HG02798 (cell line): Measurements from ENCODE around the gene MAN1A1.
A peak's percentile ranks its signal among the peaks of the same experiment; 100 is the strongest.
"Not testable (repeated sequence)": the region's sequence is repeated elsewhere in the genome, so short reads cannot be mapped to it uniquely, and the experiment has no call there.

ENCODE experiments used
- ATAC-seq: cut with Tn5 transposase; IDR thresholded peaks from one replicate; pipeline ENCODE4 v1.9.1; 2021; ENCODE audit warnings: mild to moderate bottlenecking; ENCODE audit not compliant: unreplicated experiment, poor library complexity

MAN1A1 gene

DNA sequence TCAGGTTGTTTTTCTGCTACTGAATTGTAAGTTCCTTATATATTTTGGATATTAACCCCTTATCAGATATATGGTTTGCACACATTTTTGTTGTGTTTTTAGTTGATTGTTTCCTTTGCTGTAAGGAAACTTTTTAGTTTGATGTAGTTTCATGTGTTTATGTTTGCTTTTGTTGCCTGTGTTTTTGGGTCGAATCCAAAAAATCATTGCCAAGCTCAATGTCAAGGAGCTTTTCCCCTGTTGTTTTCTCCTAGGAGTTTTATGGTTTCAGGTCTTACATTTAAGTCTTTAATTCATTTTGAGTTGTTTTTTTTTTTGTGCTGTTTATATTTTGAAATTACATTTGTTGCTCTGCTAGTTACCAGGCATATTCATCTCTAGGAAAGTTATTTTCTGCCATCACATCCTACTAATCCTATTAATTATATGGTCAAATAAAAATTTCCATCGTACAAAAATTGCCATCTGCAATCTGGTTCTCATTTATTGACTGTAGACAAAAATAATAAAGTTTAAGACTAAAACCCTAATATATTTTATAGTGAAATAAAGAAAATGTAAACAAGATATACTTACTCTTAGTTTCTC is 167.3 kb downstream of the MAN1A1 start:
- no peak for ATAC-seq

DNA sequence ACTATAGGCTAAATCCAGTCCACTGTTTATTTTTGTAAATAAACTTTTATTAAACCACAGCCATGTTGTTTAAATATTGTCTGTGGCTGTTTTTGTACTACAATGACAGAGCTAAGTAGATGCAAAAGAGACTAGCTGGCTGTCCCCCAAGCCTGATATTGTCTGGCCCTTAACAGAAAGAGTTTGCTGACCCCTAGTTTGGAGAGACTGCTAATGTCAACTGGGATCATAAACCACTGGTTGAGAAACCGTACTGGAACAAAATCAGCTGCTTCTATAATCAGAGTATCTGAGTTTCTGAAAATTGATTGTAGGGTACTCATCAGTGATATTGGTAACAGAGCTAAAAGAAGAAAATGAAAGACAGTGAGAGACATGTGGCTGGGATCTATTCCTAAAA is 168.5 kb downstream of the MAN1A1 start:
- no peak for ATAC-seq

- ATAC-seq, result no peak
These were observed 169.7 kb downstream of the MAN1A1 start for GRCh38 chr6:119179842-119180241.

DNA sequence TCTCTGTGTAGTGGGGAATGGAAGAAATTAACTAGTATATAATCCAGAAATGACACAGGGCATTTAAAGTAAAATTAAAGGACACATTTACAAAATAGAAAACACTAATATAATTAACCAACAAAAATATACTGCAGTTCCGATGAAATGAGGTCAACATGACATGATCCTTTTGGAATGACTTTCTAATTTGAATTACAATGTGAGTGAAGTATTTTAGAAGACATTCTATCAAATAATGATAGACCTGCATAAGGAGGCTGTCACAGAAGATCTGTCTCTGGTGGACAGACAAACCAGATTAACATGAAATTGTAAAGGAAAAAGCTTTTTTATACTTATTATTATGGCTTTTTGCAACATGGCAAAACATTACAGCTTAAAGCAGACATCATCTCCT is 170.5 kb downstream of the MAN1A1 start:
- ATAC-seq, result no peak

- ATAC-seq, result no peak
These were observed 173.1 kb downstream of the MAN1A1 start for GRCh38 chr6:119176445-119176844.

DNA sequence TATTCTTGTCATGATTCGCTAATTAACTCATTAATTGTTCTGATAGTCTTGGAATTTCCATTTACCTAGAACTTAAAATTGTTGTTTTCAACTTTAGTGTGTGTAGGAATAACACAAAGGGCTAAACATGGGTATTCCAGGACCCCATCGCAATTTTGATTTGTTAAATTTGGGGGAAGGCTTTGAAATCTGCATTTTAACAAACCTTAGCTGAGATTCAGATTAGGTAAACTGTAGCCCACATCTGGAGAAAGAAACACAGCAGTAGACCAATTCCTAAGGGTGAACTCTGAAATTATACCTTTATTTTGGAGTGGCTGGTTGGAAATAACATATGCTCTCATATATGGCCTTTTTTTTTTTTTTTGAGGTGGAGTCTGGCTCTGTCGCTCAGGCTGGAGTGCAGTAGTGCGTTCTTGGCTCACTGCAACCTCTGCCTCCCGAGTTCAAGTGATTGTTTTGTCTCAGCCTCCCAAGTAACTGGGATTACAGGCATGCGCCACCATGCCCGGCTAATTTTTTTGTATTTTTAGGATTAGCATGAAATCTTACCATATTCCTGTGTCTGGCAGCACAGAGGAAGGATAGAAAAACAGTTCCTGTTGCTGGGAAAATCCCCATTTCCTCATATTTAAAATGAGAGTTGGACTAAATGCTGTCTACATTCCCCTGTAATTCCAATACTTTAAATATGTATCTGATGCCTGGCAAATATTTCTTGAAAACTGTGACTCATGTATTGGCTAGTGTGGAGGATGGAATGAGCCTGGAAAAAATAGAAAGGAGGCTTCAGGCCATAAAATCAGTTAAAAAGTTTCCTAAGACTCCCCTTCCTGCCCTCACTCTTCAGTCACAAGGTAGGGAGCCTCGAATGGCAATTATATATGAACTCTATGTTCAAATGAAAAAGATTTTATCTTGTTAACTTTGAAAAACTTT is 174.4 kb downstream of the MAN1A1 start:
- no peak for ATAC-seq

DNA sequence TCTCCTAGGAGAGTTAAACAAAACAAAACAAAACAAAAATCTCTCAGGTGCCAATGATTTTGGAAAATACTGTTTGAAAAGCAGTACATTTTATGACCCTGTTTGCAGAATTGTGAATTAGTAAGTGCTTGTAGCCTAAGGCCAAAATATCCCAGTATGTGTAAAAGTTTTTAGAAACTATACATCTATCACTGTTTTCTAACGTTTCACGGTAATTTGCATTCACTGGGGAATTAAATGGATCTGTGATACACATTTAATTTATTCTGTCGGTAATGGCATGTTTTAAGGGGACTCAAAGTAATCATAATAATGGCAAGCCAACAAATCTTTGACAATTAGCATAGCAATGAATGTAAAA is 175.5 kb downstream of the MAN1A1 start:
- ATAC-seq, result no peak

DNA sequence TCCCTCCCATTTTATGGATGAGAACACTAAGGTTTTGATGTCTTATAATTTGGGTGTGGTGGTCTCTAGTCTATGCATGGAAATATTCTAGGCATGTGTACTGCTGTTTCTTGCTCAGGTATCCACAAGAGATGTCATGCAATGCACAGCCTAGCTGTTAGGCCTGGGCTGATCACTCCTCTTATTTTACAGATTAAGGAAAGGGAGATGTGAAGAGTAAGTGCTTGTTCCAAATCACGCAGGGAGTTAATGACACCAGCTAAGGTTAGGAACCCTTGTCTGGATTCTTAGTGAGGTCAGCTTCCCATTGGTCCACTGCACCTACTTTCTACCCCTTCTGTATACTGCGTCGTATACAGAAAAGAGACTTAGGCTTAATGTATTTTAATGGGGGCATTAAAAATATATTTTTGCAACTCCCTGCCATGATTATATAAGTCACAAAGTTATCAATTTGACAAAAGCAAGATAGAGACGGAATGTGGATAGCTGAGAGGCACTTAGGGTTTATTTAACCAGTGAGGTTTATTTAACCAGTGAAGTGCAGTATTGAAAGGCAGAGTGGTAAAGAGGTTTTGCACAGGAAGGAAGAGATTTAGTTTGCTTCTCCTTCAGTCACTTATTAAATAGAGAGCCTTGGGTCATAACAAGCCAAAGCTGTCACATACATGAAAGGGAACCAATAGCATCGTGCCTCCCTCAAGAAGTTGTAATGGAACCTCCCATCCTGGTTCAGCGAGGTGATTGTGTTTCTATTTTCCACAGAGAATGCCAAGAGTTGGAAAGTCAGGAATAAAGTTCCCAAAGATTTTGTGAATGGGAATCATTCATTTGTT is 176.1 kb downstream of the MAN1A1 start:
- ATAC-seq, result no peak

DNA sequence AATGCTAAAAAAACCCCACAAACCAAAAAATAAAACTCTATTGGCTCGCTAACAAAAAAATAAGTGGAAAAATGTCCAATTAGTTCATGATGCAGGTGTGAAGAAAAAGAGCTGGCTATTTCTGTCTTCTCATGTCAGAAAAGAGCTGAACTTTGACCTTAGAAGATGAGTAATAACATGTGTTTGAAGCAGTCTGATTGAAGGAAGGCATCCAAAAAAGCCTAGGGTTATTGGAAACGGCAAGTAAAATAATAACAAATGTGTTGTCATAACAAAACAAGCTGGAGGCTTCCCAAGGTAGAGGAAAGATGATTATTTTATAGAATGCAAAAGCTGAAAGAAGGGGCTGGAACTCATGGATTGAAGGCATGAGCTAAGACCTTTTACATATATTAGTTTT is 176.7 kb downstream of the MAN1A1 start:
- ATAC-seq, result peak; percentile 33

DNA sequence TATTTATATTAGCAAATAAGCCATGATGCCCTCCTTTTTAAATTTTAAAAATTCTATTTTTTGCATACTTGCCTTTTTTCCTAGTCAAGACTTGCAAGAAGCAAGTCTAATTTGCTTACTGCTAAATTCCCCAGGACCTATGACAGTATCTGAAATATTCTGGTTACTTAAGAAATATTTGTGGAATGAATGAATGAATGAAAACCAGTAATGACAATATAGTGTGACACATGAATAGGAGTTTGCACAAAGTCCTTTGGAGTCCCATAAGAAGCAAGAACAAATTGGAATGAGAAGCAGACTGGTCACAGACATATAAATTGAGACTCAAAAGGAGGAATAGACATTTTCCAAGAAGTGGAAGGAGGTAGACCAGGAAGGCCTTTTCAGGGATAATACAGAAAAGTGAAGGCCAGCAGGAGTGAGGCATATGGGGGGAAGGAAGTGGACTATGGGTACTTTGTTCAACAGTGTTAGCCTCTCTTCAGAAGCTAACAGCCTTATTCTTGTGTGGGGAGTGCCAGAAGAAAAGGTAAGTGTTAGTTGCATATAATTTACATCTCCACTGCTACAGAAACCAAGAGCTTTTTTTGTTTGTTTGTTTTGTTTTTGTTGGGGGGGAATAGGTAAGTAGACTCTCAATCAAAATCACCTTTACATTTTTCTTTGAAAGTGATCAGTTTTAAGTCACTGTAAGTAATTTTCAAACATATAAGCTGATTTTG is 177.5 kb downstream of the MAN1A1 start:
- ATAC-seq, result peak; percentile 62

DNA sequence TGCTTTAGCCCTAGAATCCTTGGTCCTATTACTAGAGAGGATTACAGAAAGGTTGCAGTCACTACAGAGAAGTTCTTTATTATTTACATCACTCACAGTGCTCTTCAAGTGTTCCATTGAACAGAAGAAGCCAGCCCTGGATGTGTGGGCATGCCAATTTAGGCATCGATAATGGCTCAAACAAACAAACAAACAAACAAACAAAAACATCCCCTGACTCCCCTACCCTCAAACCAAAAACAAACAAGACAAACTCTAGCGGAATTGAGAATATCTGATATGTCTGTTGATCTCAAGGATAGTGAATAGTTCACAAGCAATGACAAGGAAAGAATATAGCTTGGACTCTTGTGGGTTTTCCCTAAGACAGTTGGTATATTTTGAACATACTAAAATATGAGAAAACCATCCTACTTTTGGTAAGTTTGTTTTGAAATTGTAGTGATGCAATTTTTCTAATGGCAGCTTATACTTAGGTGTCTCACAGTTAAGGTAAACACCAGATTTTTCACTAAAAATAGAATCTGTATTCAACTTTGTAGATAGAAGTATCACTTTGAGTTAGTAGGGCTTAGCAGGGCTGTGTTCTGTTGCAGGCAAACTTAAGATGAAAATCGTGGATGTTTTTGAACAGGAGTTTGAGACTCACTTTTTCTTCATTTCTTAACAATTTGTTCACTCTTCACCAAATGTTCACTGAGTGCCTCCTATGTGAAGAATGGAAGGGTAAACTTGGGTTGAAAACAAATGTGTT is 178.3 kb downstream of the MAN1A1 start:
- no peak for ATAC-seq

DNA sequence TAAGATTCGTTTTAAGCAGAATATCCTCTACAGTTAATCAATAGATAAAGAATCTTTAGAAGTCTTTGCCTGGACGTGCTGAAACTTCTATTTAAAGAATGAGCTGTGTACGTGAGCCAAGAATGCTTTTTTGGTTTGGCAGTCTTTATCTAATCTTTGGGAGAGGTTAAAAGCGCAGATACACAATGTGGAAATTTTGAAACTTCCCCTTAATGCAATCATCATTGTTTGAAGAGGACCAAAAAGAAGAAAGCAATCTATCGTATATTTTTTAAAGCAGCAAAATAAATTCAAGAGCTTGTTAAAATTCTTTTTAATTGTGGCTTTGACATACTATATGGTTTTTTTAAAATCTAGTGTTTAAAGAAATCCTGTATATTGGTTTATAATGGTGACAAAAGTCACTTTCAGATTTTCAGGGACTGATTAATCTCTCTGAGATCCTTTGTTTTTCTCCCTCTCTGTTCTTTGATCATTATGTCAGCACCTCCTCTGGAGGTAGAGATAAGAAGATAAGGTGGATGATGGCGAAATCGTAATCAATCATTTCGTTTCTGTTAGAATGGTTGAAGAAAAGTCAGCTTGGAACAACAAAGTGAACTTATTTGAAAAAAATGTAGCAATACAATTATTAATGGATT is 179.0 kb downstream of the MAN1A1 start:
- ATAC-seq, result no peak

DNA sequence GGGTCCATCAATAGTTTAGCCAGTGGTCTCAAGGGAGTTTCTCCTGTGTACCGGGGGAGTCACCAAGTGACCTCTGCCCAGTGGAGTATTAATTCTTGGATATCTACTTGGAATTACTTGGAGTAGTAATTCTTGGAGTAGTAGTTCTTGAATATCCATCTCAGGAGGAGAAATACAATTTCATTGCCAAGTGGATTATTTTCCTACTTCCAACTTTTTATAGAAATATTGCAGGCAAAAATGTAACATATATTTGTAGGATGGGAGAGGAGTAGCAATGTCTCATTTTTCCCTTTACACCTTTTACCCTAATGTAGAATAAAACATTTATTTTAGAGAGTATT is 179.5 kb downstream of the MAN1A1 start:
- ATAC-seq, result no peak

DNA sequence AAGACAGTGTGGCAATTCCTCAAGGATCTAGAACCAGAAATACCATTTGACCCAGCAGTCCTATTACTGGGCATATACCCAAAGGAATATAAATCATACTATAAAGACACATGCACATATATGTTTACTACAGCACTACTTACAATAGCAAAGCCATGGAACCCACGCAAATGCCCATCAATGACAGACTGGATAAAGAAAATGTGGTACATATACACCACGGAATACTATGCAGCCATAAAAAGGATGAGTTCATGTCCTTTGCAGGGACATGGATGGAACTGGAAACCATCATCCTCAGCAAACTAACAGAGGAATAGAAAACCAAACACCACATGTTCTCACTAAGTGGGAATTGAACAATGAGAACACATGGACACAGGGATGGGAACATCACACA is 180.2 kb downstream of the MAN1A1 start:
- ATAC-seq, result not testable (repeated sequence)

GRCh38 chr6:119166024-119166784 is 183.4 kb downstream of the MAN1A1 start:
- no peak for ATAC-seq

DNA sequence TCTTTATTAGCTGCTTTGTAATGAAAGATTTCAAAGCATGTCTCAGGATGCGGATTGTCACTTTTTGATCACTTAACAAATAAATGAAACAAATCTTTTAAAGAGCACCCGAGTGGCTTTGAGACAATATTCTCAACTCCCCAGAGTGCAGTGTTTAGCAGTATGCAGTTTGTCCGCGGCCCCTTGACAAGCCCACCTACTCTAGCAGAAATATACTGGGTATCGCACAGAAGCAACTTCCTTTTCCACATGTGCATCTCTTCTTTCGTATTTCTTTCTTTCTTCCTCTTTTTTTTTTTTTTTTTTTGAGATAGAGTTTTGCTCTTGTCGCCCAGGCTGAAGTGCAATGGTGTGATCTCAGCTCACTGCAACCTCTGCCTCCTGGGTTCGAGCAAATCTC is 186.6 kb downstream of the MAN1A1 start:
- no peak for ATAC-seq

- peak; percentile 65 for ATAC-seq
These were observed 187.3 kb downstream of the MAN1A1 start for GRCh38 chr6:119162134-119162775.

DNA sequence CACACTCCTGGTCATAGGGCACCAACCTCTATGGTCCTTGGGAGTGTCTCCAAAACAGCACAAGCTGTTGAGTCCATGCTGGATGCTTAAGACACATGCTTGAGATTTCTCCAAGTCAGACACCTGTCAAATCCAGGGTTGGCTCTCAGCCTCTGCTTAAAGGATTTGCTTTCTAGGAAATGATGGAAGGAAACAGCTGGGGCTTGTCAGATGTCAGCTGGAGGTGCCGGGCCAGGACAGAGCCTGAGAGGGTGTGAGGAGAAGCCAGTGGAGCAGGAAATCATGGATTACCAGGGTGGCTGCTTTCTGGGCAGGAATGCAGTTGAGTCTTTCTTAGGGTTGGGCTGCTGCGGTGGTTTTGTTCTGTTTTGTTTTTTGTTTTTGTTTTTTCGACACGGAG is 188.1 kb downstream of the MAN1A1 start:
- no peak for ATAC-seq
